BJ (cell line): ENCODE data around the gene GSN. TPM values are rescaled to one million over a fixed set of nuclear protein-coding genes. Genes with fewer than 3 reads are reported as not detected.

Experiments
- CTCF ChIA-PET: fragments of 350-600 bp; formaldehyde crosslinking; extraction: SDS; loops from one replicate; lab custom pipeline; 2021; ENCODE audit warnings: antibody characterized with exemption, inconsistent platforms; lab: Yijun Ruan, JAX
- POLR2A ChIA-PET: fragments of 300-600 bp; sonication (Branson Sonifier 250); formaldehyde crosslinking; extraction: SDS; loops from one replicate; lab custom pipeline; 2021; ENCODE audit warnings: antibody characterized with exemption; lab: Charles Lee
- DNase-seq: peaks from one replicate; pipeline ENCODE4 v3.0.0-alpha.2; 2011; ENCODE audit warnings: low read depth
- H3K27me3 ChIP-seq: 2 replicates; pipeline ENCODE4 v1.6.0; 2011; ENCODE audit warnings: low read length; ENCODE audit not compliant: control insufficient read depth, insufficient read depth
- H3K36me3 ChIP-seq: 2 replicates; pipeline ENCODE4 v1.5.1; 2011; ENCODE audit warnings: low read length; ENCODE audit not compliant: control insufficient read depth, insufficient read depth
- H3K4me3 ChIP-seq: 2 replicates; pipeline ENCODE4 v1.5.1; 2011; ENCODE audit warnings: low read depth, mild to moderate bottlenecking, control low read depth, low read length
- polyA plus RNA-seq: library from polyadenylated mRNA; depleted of rRNA; stranded (reverse); fragments of >200 nt; gene quantifications from 2 replicates; pipeline ENCODE4 v1.2.3, GENCODE V29; 2011
- TF ChIP-seq, protein P1 (sequence below): IDR thresholded peaks from 2 replicates; pipeline ENCODE4 v1.5.1; 2011; ENCODE audit warnings: low read depth, mild to moderate bottlenecking, control low read depth, inconsistent platforms, low read length, moderate library complexity; ENCODE audit not compliant: insufficient read depth

The GSN gene
- polyA plus RNA-seq, 1 experiment: 765 TPM

DNA sequence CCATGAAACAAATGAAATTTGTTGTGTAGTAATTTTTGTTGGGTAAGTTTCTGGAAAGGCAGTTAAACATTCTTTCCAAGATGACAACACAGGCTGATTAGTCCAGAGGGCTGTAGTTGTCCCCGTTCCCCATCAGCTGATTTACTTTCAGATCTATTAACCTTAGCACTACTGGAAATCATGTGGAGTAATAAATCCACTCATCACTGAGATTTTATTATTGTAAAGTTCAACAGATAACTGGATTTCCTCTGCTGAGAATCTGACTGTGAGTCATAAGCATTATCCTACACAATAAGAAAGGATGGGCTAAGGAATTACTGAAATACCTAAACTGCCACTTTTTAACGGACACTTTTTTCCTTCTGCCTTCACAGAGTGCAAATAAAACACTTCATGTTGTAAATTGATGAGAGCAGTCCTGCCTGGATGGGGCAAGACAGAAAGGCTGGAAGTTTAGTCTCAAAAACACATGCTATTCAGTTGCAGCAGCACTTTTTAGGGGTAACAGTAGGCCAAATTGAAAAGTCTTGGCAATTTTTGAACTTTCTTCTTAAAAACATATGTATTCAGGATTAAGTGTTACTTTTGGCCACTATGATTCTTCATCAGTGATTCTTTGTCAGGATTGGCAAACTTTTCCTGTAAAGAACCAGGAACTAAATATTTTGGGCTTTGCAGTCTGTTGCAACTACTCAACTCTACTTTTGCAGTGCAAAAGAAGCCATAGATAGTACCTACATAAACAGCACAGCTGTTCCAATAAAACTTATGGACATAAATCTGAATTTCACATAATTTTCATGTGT lies 95.1 kb downstream of the GSN start:
- POLR2A ChIA-PET: no interaction called here
- TF ChIP-seq, protein P1, sequence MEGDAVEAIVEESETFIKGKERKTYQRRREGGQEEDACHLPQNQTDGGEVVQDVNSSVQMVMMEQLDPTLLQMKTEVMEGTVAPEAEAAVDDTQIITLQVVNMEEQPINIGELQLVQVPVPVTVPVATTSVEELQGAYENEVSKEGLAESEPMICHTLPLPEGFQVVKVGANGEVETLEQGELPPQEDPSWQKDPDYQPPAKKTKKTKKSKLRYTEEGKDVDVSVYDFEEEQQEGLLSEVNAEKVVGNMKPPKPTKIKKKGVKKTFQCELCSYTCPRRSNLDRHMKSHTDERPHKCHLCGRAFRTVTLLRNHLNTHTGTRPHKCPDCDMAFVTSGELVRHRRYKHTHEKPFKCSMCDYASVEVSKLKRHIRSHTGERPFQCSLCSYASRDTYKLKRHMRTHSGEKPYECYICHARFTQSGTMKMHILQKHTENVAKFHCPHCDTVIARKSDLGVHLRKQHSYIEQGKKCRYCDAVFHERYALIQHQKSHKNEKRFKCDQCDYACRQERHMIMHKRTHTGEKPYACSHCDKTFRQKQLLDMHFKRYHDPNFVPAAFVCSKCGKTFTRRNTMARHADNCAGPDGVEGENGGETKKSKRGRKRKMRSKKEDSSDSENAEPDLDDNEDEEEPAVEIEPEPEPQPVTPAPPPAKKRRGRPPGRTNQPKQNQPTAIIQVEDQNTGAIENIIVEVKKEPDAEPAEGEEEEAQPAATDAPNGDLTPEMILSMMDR: no peak
- no peak overlapping the region for H3K4me3 ChIP-seq
- no peaks in the 10 kb centered on the region for H3K27me3 ChIP-seq
- H3K36me3 ChIP-seq: no peaks in the 10 kb centered on the region; the same call in 1 of the 2 replicates
- peak; percentile 92 for DNase-seq
- CTCF ChIA-PET: interaction anchor here (1.4 to 3.9 kb wide), 3 partner anchors 10 to 43 kb away, joined by 4 to 16 read pairs (median 5); no protein-coding TSS in a partner anchor

DNA sequence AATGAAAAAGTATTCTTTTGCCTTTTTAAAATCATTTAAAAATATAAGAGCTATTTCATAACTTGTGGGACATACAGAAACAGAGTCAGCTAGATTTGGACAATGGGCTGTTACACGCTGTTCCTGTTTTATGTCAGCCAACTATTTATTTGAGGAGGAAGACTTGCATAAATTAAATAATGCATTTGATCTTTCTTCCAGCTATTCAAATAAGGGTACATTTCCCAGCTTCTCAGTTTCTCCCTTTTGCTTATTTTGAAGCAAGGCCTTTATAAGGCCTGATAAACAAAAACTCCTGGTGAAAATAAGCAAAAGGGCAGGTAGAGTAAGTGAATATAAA lies 95.6 kb downstream of the GSN start:
- ChIA-PET POLR2A (no interaction called here), CTCF (interaction anchor here (1.5 to 3.9 kb wide), 3 partner anchors 10 to 43 kb away, joined by 4 to 16 read pairs (median 5); no protein-coding TSS in a partner anchor)
- no peak overlapping the region for H3K4me3 ChIP-seq

DNA sequence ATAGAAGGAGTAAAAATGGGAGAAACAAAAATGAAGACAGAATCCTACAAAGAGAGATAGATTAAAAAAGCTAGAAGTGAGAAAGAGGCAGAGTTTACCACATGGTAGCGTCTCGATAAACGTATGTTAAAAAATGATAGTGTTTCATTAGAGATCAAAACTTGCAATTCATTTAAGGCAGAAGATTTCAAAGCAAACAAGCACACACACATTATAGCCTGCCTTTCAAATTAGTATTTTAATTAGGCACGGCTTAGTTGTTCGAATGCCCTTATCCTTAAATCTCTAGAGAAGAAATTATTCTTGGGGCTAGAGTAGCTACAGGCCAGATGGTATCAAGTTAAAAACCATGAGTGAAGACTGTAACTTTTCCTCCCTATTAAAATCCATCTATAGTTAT lies 96.1 kb downstream of the GSN start:
- Histone ChIP-seq H3K4me3 (no peak overlapping the region), H3K27me3 (no peaks in the 10 kb centered on the region), H3K36me3 (no peaks in the 10 kb centered on the region)
- TF ChIP-seq, protein P1: no peak
- ChIA-PET CTCF (interaction anchor here (1.5 to 3.9 kb wide), 3 partner anchors 10 to 44 kb away, joined by 4 to 16 read pairs (median 5); no protein-coding TSS in a partner anchor), POLR2A (no interaction called here)
- DNase-seq: no peak

More for the DNA sequence above, 95.6 kb downstream of the GSN start:
- no peaks in the 10 kb centered on the region for H3K27me3 ChIP-seq
- no peak for DNase-seq
- TF ChIP-seq, protein P1: no peak
- H3K36me3 ChIP-seq: no peaks in the 10 kb centered on the region; the same call in 1 of the 2 replicates

DNA sequence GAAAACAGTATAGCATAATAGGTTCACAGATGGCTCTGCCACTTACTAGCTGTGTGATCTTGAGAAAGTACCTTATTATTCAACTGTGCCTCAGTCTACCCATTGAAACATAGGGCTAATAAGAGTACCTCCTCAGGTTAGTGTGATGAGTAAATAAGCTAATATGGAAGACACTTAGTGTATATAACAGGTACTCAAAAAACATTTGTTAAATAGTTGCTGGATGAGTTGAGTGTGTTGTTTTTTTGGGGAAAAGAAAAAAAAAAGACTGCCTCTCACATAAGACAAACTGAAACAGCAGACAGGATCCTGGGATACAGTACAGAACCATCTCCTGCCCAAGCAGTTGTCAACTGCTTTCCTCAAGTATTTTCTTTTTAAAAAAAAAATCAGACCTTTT lies 96.9 kb downstream of the GSN start:
- no peaks in the 10 kb centered on the region for H3K36me3 ChIP-seq
- ChIA-PET POLR2A (no interaction called here), CTCF (interaction anchor here (0.6 to 3.9 kb wide), 4 partner anchors 11 to 47 kb away, joined by 3 to 16 read pairs (median 4); no protein-coding TSS in a partner anchor)
- DNase-seq: no peak
- no peak overlapping the region for H3K4me3 ChIP-seq
- TF ChIP-seq, protein P1: no peak
- H3K27me3 ChIP-seq: no peaks in the 10 kb centered on the region

DNA sequence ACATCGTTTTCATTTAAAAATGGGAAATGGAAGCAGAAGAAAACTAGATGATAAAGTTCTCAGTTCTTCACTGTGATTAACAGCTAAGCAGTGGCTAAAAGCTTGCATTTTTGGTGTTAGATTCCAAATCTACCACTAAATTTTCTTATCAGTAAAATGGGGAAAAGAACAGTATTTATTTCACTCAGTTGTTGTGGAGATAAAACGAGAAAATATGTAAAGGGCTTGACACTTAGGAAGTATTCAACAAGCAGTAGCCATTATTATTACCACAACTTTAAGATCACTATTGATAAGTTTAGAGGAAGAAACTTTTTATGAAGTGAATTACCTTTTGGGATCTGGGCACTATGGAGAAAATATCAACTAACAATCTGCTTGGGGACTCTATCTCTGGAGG lies 97.6 kb downstream of the GSN start:
- CTCF ChIA-PET: interaction anchor here (3.9 kb wide), 1 partner anchor 45 kb away, joined by 16 read pairs; no protein-coding TSS in a partner anchor
- TF ChIP-seq, protein P1: no peak
- POLR2A ChIA-PET: no interaction called here
- DNase-seq: no peak
- no peaks in the 10 kb centered on the region for H3K36me3 ChIP-seq
- no peak overlapping the region for H3K4me3 ChIP-seq
- no peaks in the 10 kb centered on the region for H3K27me3 ChIP-seq
